Measurements from ENCODE around the gene ATRAID. TPM values are rescaled to one million over a fixed set of nuclear protein-coding genes. Genes with fewer than 3 reads are reported as not detected.

The ATRAID gene
- total RNA-seq, 1 donor from 2014 or later: 79.0 TPM

GRCh38 chr2:27204566-27204965 is 7.3 kb upstream of the ATRAID start:
- Mint-ChIP-seq H3K4me3 (ENCODE audit: unreplicated experiment) (no peak overlapping the region), H3K4me1 (ENCODE audit: low read depth) (peaks cover 4% of the 10 kb centered on the region), H3K36me3 (ENCODE audit: low read depth) (peaks cover 50% of the 10 kb centered on the region), H3K27ac (ENCODE audit: unreplicated experiment) (no peak overlapping the region), H3K27me3 (ENCODE audit: low read depth) (no peaks in the 10 kb centered on the region), H3K9me3 (ENCODE audit: low read depth) (no peaks in the 10 kb centered on the region)
- DNase-seq (ENCODE audit: low spot score): no peak
- no peak for TF ChIP-seq CTCF (IDR thresholded peaks at IDR 0.05)

DNA sequence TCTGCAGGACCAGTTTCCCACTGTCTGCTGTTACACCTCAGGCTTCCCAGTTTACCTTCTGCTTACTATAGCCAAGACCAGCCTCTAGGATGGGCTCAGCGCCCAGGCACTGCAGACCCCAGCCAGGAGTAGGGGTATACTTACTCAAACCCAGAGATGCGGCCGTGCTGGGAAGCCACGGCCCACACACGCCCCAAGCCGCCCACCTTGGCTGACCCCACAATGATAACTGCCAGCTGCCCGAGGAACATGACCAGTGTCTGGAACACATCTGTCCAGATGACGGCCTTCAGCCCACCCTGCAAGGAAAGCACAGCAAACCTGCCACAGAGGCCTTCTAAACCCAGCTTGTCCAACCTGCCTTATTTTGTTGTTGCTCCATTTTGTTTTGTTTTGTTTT is 6.6 kb upstream of the ATRAID start:
- Mint-ChIP-seq H3K4me1 (ENCODE audit: low read depth) (peaks cover 10% of the 10 kb centered on the region), H3K36me3 (ENCODE audit: low read depth) (peaks cover 46% of the 10 kb centered on the region), H3K9me3 (ENCODE audit: low read depth) (no peaks in the 10 kb centered on the region), H3K27me3 (ENCODE audit: low read depth) (no peaks in the 10 kb centered on the region), H3K27ac (ENCODE audit: unreplicated experiment) (no peak overlapping the region), H3K4me3 (ENCODE audit: unreplicated experiment) (no peak overlapping the region)
- no peak for TF ChIP-seq CTCF (IDR thresholded peaks at IDR 0.05)
- DNase-seq (ENCODE audit: low spot score): no peak

DNA sequence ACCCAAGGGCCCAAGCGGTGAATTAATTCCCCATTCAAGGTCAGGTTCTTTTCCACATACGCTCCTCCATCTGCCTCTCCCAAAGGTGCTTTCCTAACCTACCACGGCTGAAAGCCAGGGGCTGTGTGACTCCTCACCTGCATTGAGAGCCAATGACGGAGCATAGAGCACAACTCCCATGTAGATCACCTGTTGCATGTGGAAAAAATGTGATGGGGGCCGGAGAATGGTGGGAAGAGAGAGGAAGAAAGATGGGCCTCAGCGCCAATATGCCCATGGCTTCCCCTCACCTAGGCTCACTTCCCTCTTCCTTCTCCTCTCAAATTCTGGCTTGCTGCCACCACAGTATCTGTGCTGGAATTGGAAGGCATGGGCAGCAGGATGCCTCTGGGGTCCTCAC is 5.5 kb upstream of the ATRAID start:
- no peaks in the 10 kb centered on the region for H3K27me3 Mint-ChIP-seq (ENCODE audit: low read depth)
- H3K27ac Mint-ChIP-seq (ENCODE audit: unreplicated experiment): no peak overlapping the region
- H3K9me3 Mint-ChIP-seq (ENCODE audit: low read depth): no peaks in the 10 kb centered on the region
- H3K4me3 Mint-ChIP-seq (ENCODE audit: unreplicated experiment): no peak overlapping the region
- no peak for TF ChIP-seq CTCF (IDR thresholded peaks at IDR 0.05)
- H3K4me1 Mint-ChIP-seq (ENCODE audit: low read depth): peaks cover 14% of the 10 kb centered on the region
- peaks cover 46% of the 10 kb centered on the region for H3K36me3 Mint-ChIP-seq (ENCODE audit: low read depth)
- no peak for DNase-seq (ENCODE audit: low spot score)

DNA sequence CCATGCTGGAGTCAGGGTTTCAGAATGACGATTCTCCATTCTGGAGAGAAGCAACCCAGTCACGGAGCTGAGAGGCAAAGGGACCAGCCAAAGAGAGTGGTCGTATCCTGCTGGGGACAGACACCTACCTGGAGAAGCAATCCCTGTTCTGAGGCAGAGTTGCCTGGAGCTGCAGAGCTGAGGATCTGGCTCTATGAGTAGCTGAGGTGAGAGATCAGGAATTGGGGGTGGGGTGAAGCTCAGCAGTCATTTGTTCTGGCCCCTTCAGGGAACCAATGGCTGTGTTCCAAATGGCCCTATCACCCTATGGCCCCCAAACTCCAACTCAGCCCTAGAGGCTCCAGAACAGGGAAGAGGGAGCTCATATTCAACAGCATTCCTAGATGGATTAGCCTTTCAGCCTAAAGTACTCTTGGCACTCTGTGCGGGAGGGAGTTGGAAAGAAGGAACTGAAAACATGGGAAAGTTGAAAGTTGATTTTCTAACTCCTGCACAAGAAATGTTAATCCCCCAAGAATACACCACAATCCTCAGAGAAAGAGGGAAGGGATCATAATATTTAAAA is 3.3 kb upstream of the ATRAID start:
- Mint-ChIP-seq H3K4me3 (ENCODE audit: unreplicated experiment) (no peak overlapping the region), H3K27ac (ENCODE audit: unreplicated experiment) (no peak overlapping the region), H3K36me3 (ENCODE audit: low read depth) (peaks cover 35% of the 10 kb centered on the region), H3K27me3 (ENCODE audit: low read depth) (no peaks in the 10 kb centered on the region), H3K4me1 (ENCODE audit: low read depth) (peaks cover 24% of the 10 kb centered on the region), H3K9me3 (ENCODE audit: low read depth) (no peaks in the 10 kb centered on the region)
- no peak for TF ChIP-seq CTCF (IDR thresholded peaks at IDR 0.05)
- no peak for DNase-seq (ENCODE audit: low spot score)

GRCh38 chr2:27209621-27210401 is 2.0 kb upstream of the ATRAID start:
- DNase-seq (ENCODE audit: low spot score): no peak
- H3K4me1 Mint-ChIP-seq (ENCODE audit: low read depth): peaks cover 26% of the 10 kb centered on the region
- H3K9me3 Mint-ChIP-seq (ENCODE audit: low read depth): no peaks in the 10 kb centered on the region
- no peak overlapping the region for H3K27ac Mint-ChIP-seq (ENCODE audit: unreplicated experiment)
- no peaks in the 10 kb centered on the region for H3K27me3 Mint-ChIP-seq (ENCODE audit: low read depth)
- H3K36me3 Mint-ChIP-seq (ENCODE audit: low read depth): peaks cover 26% of the 10 kb centered on the region
- H3K4me3 Mint-ChIP-seq (ENCODE audit: unreplicated experiment): no peak overlapping the region
- TF ChIP-seq CTCF (IDR thresholded peaks at IDR 0.05): no peak

Data from chondrocyte (in vitro differentiated cells).